ENCODE results near the gene DET1.

Gene DET1

DNA sequence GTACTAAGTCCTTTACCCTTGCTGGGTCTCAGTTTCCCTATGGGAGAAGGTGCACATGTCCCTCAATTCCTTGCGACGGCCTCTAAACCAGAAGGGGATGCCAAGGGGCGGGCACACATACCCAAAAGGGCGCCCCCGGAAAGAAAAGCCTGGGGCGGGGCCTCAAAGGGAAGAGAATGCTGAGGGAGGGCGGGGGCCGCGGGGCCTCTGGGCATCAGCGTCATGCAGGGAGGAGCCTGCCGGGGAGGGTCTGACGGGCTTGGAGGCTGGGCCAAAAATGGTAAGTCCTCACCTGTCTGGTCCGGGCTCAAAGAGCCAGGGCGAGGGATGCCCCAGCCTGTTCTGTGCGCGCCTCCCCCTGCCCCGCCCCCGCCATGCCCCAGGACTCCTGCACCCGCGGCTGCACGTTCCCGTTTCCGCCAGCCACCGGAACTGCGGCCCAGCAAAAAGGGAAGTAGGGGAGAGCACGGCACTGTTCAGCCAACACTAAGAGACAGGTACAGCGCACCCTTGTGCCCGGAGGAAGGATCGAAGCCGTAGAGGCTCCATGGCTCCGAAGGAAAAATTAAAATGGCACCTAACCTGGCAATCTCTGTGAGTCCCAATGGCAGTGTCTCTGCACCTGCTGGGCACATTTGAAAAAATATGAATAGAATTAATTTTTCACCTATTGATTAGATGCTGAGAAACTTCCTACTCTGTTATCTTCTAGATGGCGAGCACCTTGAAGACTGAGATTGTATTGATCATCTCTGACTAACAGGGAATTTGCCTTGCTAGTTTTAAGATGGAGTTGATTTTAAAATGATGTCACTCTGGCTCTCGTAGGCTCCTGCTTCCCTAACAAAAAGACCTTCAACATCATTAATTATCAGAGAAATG, at the start of gene DET1 (continued):
- TF ChIP-seq, protein P1, sequence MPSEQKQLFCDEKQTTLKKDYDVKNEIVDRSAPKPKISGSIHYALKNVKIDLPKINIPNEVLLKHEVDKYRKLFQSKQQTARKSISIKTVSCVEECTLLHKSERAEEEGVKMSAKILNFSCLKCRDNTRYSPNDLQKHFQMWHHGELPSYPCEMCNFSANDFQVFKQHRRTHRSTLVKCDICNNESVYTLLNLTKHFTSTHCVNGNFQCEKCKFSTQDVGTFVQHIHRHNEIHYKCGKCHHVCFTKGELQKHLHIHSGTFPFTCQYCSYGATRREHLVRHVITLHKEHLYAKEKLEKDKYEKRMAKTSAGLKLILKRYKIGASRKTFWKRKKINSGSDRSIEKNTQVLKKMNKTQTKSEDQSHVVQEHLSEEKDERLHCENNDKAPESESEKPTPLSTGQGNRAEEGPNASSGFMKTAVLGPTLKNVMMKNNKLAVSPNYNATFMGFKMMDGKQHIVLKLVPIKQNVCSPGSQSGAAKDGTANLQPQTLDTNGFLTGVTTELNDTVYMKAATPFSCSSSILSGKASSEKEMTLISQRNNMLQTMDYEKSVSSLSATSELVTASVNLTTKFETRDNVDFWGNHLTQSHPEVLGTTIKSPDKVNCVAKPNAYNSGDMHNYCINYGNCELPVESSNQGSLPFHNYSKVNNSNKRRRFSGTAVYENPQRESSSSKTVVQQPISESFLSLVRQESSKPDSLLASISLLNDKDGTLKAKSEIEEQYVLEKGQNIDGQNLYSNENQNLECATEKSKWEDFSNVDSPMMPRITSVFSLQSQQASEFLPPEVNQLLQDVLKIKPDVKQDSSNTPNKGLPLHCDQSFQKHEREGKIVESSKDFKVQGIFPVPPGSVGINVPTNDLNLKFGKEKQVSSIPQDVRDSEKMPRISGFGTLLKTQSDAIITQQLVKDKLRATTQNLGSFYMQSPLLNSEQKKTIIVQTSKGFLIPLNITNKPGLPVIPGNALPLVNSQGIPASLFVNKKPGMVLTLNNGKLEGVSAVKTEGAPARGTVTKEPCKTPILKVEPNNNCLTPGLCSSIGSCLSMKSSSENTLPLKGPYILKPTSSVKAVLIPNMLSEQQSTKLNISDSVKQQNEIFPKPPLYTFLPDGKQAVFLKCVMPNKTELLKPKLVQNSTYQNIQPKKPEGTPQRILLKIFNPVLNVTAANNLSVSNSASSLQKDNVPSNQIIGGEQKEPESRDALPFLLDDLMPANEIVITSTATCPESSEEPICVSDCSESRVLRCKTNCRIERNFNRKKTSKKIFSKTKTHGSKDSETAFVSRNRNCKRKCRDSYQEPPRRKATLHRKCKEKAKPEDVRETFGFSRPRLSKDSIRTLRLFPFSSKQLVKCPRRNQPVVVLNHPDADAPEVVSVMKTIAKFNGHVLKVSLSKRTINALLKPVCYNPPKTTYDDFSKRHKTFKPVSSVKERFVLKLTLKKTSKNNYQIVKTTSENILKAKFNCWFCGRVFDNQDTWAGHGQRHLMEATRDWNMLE (tag by site-specific recombination; conservative IDR thresholded peaks at IDR 0.05; ENCODE audit: low read depth): peak; percentile 99
- TF ChIP-seq PRDM10 (tag by site-specific recombination; IDR thresholded peaks at IDR 0.05) (peak; percentile 85), ZNF670 (tag by site-specific recombination; IDR thresholded peaks at IDR 0.05; ENCODE audit: low read depth) (no peak), KLF10 (tag by site-specific recombination; IDR thresholded peaks at IDR 0.05) (peak; percentile 85), ZFP69B (tag by site-specific recombination; IDR thresholded peaks at IDR 0.05) (peak; percentile 14; the same call in 1 of the 2 replicates), ZNF155 (tag by site-specific recombination; IDR thresholded peaks at IDR 0.05) (no peak), AEBP2 (tag by site-specific recombination; IDR thresholded peaks at IDR 0.05; ENCODE audit: borderline replicate concordance) (no peak), ZNF10 (tag by site-specific recombination; IDR thresholded peaks at IDR 0.05) (peak; percentile 46; the same call in 1 of the 2 replicates), SP3 (tag by site-specific recombination; IDR thresholded peaks at IDR 0.05) (peak; percentile 85), ZIC2 (tag by site-specific recombination; IDR thresholded peaks at IDR 0.05) (0 out of 2 replicates have a peak, but pooled peaks have one; percentile 10), ZNF785 (tag by site-specific recombination; IDR thresholded peaks at IDR 0.05) (no peak), ZNF530 (tag by site-specific recombination; IDR thresholded peaks at IDR 0.05; ENCODE audit: low read depth) (no peak), KLF8 (tag by site-specific recombination; IDR thresholded peaks at IDR 0.05) (peak; percentile 63), ZBTB11 (tag by site-specific recombination; conservative IDR thresholded peaks at IDR 0.05; ENCODE audit: low read depth) (peak; percentile 95), HIC1 (tag by site-specific recombination; IDR thresholded peaks at IDR 0.05) (peak; percentile 91), ZNF660 (tag by site-specific recombination; IDR thresholded peaks at IDR 0.05) (peak; percentile 87)
- TF ChIP-seq, protein P2, sequence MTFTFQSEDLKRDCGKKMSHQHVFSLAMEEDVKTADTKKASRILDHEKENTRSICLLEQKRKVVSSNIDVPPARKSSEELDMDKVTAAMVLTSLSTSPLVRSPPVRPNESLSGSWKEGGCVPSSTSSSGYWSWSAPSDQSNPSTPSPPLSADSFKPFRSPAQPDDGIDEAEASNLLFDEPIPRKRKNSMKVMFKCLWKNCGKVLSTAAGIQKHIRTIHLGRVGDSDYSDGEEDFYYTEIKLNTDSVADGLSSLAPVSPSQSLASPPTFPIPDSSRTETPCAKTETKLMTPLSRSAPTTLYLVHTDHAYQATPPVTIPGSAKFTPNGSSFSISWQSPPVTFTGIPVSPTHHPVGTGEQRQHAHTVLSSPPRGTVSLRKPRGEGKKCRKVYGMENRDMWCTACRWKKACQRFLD (tag by site-specific recombination; IDR thresholded peaks at IDR 0.05): no peak
- TF ChIP-seq, protein P3, sequence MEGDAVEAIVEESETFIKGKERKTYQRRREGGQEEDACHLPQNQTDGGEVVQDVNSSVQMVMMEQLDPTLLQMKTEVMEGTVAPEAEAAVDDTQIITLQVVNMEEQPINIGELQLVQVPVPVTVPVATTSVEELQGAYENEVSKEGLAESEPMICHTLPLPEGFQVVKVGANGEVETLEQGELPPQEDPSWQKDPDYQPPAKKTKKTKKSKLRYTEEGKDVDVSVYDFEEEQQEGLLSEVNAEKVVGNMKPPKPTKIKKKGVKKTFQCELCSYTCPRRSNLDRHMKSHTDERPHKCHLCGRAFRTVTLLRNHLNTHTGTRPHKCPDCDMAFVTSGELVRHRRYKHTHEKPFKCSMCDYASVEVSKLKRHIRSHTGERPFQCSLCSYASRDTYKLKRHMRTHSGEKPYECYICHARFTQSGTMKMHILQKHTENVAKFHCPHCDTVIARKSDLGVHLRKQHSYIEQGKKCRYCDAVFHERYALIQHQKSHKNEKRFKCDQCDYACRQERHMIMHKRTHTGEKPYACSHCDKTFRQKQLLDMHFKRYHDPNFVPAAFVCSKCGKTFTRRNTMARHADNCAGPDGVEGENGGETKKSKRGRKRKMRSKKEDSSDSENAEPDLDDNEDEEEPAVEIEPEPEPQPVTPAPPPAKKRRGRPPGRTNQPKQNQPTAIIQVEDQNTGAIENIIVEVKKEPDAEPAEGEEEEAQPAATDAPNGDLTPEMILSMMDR (tag by site-specific recombination; IDR thresholded peaks at IDR 0.05): peak; percentile 83

Data from HEK293 (cell line).